Mesothelial cell of epicardium (in vitro differentiated cells): ENCODE measurements around the gene ADCY10. TPM values are rescaled to one million over a fixed set of nuclear protein-coding genes. Genes with fewer than 3 reads are reported as not detected.

ENCODE experiments used
- DNase-seq, 2 experiments: peaks; one replicate each; pipeline ENCODE4 v3.0.0; 2021; ENCODE audit warnings: low spot score in 2 of 2; ENCODE audit not compliant: unreplicated experiment in 2 of 2
- H3K27ac Mint-ChIP-seq: 2 replicates; pipeline ENCODE4 v1.8.0; 2021; ENCODE audit warnings: mixed read lengths
- H3K27me3 Mint-ChIP-seq: 2 replicates; pipeline ENCODE4 v1.8.0; 2021; ENCODE audit warnings: low read depth, mixed read lengths
- H3K36me3 Mint-ChIP-seq: 2 replicates; pipeline ENCODE4 v1.8.0; 2021; ENCODE audit warnings: mixed read lengths
- H3K4me1 Mint-ChIP-seq: 2 replicates; pipeline ENCODE4 v1.8.0; 2021; ENCODE audit warnings: mixed read lengths
- H3K4me3 Mint-ChIP-seq: 2 replicates; pipeline ENCODE4 v1.8.0; 2021; ENCODE audit warnings: mild to moderate bottlenecking, moderate library complexity, mixed read lengths
- H3K9me3 Mint-ChIP-seq: 2 replicates; pipeline ENCODE4 v1.8.0; 2021; ENCODE audit warnings: mixed read lengths
- CTCF ChIP-seq: fragments of 200-600 bp; sonication (generic); IDR thresholded peaks from one replicate; pipeline ENCODE4 v1.5.0; 2021; ENCODE audit warnings: antibody characterized with exemption; ENCODE audit not compliant: unreplicated experiment
- total RNA-seq: library from RNA; stranded (reverse); gene quantifications from 3 replicates; pipeline ENCODE4 v1.2.1, GENCODE V29; 2021

The ADCY10 gene
- total RNA-seq, 1 donor from 2014 or later: 0.04 TPM

- Mint-ChIP-seq H3K4me1 (no peaks in the 10 kb centered on the region), H3K4me3 (no peak overlapping the region), H3K36me3 (peaks cover 74% of the 10 kb centered on the region), H3K9me3 (peaks cover 34% of the 10 kb centered on the region), H3K27ac (no peak overlapping the region), H3K27me3 (no peaks in the 10 kb centered on the region)
- TF ChIP-seq CTCF: no peak
- DNase-seq: no peak
Measured at GRCh38 chr1:167781558-167781957, 132.4 kb downstream of the ADCY10 start.

GRCh38 chr1:167777269-167777650 is 136.7 kb downstream of the ADCY10 start:
- Mint-ChIP-seq H3K4me3 (no peak overlapping the region), H3K27ac (no peak overlapping the region), H3K4me1 (no peaks in the 10 kb centered on the region), H3K27me3 (no peaks in the 10 kb centered on the region), H3K9me3 (peaks cover 34% of the 10 kb centered on the region), H3K36me3 (peaks cover 71% of the 10 kb centered on the region)
- no peak for TF ChIP-seq CTCF
- DNase-seq: no peak

- H3K36me3 Mint-ChIP-seq: peaks cover 73% of the 10 kb centered on the region
- peaks cover 31% of the 10 kb centered on the region for H3K9me3 Mint-ChIP-seq
- H3K4me1 Mint-ChIP-seq: no peaks in the 10 kb centered on the region
- DNase-seq: no peak
- H3K27ac Mint-ChIP-seq: no peak overlapping the region
- H3K4me3 Mint-ChIP-seq: no peak overlapping the region
- H3K27me3 Mint-ChIP-seq: no peaks in the 10 kb centered on the region
- TF ChIP-seq CTCF: no peak
Measured at GRCh38 chr1:167776616-167777268, 137.2 kb downstream of the ADCY10 start.

- Mint-ChIP-seq H3K27ac (no peak overlapping the region), H3K4me1 (no peaks in the 10 kb centered on the region), H3K36me3 (peaks cover 75% of the 10 kb centered on the region), H3K4me3 (no peak overlapping the region), H3K9me3 (peaks cover 25% of the 10 kb centered on the region), H3K27me3 (no peaks in the 10 kb centered on the region)
- no peak for DNase-seq
- no peak for TF ChIP-seq CTCF
Measured at GRCh38 chr1:167776151-167776550, 137.8 kb downstream of the ADCY10 start.

GRCh38 chr1:167775178-167775577 is 138.8 kb downstream of the ADCY10 start:
- H3K36me3 Mint-ChIP-seq: peaks cover 75% of the 10 kb centered on the region
- TF ChIP-seq CTCF: no peak
- H3K4me3 Mint-ChIP-seq: no peak overlapping the region
- no peaks in the 10 kb centered on the region for H3K4me1 Mint-ChIP-seq
- no peak overlapping the region for H3K27ac Mint-ChIP-seq
- no peak for DNase-seq
- peaks cover 15% of the 10 kb centered on the region for H3K9me3 Mint-ChIP-seq
- no peaks in the 10 kb centered on the region for H3K27me3 Mint-ChIP-seq

GRCh38 chr1:167774710-167775109 is 139.2 kb downstream of the ADCY10 start:
- no peak overlapping the region for H3K27ac Mint-ChIP-seq
- DNase-seq: no peak

More at GRCh38 chr1:167774710-167775109, 139.2 kb downstream of the ADCY10 start:
- Mint-ChIP-seq H3K4me1 (no peaks in the 10 kb centered on the region), H3K27me3 (no peaks in the 10 kb centered on the region), H3K9me3 (peaks cover 12% of the 10 kb centered on the region), H3K4me3 (no peak overlapping the region), H3K36me3 (peaks cover 75% of the 10 kb centered on the region)
- no peak for TF ChIP-seq CTCF
